Adrenal gland (tissue), 5 donors: Measurements from ENCODE around the gene EWSR1.

Experiments used
- POLR2A ChIP-seq, 2 donors: fragments of 450-650 bp; IDR thresholded peaks; one replicate each; pipeline ENCODE4 v1.6.1; 2017; ENCODE audit warnings: antibody characterized with exemption in 2 of 2, mild to moderate bottlenecking in 2 of 2, moderate library complexity in 1 of 2
- TF ChIP-seq, protein P1 (sequence below), 6 experiments: fragments of 450-650 bp in 4 of 6; fragments of 200-600 bp in 2 of 6; sonication (generic) in 1 of 6; IDR thresholded peaks; 1 replicate in 5 of 6; 2 replicates in 1 of 6; pipeline versions ENCODE4 v1.5.1 to v1.8.0; 2016 to 2021; ENCODE audit warnings: antibody characterized with exemption in 6 of 6, mild to moderate bottlenecking in 2 of 6, moderate library complexity in 1 of 6
- donor health status: DM: no; HTN: no; CAD: no.

- TF ChIP-seq, protein P1, sequence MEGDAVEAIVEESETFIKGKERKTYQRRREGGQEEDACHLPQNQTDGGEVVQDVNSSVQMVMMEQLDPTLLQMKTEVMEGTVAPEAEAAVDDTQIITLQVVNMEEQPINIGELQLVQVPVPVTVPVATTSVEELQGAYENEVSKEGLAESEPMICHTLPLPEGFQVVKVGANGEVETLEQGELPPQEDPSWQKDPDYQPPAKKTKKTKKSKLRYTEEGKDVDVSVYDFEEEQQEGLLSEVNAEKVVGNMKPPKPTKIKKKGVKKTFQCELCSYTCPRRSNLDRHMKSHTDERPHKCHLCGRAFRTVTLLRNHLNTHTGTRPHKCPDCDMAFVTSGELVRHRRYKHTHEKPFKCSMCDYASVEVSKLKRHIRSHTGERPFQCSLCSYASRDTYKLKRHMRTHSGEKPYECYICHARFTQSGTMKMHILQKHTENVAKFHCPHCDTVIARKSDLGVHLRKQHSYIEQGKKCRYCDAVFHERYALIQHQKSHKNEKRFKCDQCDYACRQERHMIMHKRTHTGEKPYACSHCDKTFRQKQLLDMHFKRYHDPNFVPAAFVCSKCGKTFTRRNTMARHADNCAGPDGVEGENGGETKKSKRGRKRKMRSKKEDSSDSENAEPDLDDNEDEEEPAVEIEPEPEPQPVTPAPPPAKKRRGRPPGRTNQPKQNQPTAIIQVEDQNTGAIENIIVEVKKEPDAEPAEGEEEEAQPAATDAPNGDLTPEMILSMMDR (IDR thresholded peaks at IDR 0.05), result no peak
- TF ChIP-seq POLR2A (IDR thresholded peaks at IDR 0.05), result no peak
Observed at GRCh38 chr22:29336751-29337490, 68.9 kb downstream of the EWSR1 start.
